Gastrocnemius medialis (tissue), 4 donors: ENCODE measurements around the gene ZNF789.

Source experiments
- CTCF ChIP-seq, 5 experiments: fragments of 450-650 bp in 3 of 5; fragments of 200-600 bp in 2 of 5; sonication (generic) in 2 of 5; IDR thresholded peaks in 4 of 5; conservative IDR thresholded peaks in 1 of 5; 1 replicate in 4 of 5; 2 replicates in 1 of 5; pipeline ENCODE4 v1.5.1; 2016 to 2019; ENCODE audit warnings: antibody characterized with exemption in 5 of 5, mild to moderate bottlenecking in 3 of 5, moderate library complexity in 3 of 5
- POLR2A ChIP-seq, 2 donors: fragments of 450-650 bp; IDR thresholded peaks; one replicate each; pipeline ENCODE4 v1.6.1; 2017; ENCODE audit warnings: antibody characterized with exemption in 2 of 2, mild to moderate bottlenecking in 2 of 2, moderate library complexity in 2 of 2

- peak in 1 of 5 experiments; percentile 14 for TF ChIP-seq CTCF (IDR thresholded peaks at IDR 0.05 in 4 of 5, conservative IDR thresholded peaks at IDR 0.05 in 1 of 5)
- TF ChIP-seq POLR2A (IDR thresholded peaks at IDR 0.05) = peak; percentile 53 to 83
Observed at GRCh38 chr7:99504603-99505323, 32.1 kb downstream of the ZNF789 start, which contains the start of gene ZKSCAN5.
